NCI-H1417 treated with DMSO at 0.1 percent for 48 hours (cell line): Measurements from ENCODE around the gene CLBA1.
"Not testable (repeated sequence)": the region's sequence is repeated elsewhere in the genome, so short reads cannot be mapped to it uniquely, and the experiment has no call there.

ENCODE experiments used
- DNase-seq: peaks from one replicate; lab custom pipeline; 2025; lab: John Stamatoyannopoulos, UW

Gene CLBA1

DNA sequence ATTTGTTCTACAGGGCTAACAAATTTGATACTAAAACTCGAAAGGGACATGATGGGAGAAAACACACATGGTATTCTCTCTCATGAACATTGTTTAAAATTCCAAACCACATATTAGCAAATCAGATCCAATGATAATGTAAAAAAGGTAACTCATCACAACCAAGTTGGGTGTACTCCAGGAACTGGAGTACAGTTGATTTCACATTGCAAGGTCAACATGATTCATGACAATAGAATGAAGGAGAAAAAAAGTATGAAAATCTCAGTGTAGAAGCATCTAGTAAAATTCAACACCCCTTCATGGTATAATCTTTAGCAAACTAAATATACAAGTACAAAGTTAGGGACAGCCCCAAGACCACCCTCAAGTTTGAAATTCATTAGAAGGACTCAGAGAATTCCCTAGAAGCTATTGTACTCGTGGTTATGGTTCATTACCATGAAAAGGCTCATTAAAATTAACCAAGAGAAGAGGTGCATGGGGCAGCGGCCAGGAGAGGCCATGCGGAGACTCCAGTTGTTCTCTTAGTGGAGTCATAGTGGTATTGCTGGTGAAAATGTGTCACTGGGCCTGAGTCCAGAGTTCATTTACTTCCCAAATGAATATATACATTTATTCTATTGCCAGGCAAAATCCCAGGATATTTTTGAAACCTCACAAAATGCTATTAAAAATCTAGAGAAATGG lies 38.3 kb downstream of the CLBA1 start:
- no peak for DNase-seq

DNA sequence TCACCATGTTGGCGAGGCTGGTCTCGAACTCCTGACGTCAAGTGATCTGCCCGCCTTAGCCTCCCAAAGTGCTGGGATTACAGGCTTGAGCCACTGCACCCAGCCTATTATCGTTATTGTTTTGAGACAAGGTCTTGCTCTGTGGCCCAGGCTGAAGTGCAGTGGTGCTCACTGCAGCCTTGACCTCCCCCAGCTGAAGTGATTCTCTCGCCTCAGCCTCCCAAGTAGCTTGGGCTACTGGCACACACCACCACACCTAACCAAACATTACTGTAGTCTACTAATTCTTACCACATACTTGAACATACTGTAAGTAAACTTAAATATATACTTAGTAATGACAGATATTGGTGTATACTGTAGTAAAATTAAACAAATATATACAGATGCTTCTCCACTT lies 39.8 kb downstream of the CLBA1 start:
- no peak for DNase-seq

DNA sequence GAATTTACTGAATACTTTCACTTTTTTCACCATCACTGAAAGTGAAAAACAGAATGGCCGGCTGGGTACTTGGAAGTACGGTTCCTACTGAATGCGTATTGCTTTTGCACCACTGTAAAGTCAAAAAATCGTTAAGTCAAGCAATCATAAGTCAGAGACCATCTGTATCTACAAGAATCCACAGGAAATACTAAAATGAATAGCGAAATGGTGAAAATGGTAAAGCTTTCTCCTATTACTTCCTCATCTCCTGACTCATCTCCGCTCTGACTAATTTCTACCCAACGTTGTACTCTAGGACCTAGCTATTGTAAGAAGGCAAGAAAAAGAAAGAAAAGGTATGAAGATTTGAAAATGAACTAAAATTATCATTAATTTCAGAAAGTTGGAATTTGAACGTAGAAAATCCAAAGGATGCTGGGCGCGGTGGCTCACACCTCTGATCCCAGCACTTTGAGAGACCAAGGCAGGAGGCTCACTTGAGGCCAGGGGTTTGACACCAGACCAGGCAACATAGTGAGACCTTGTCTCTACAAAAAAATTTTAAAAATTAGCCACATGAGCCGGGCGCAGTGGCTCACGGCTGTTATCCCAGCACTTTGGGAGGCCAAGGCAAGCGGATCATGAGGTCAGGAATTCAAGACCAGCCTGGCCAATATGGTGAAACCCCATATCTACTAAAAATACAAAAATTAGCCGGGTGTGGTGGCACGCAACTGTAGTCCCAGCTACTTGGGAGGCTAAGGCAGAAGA lies 40.6 kb downstream of the CLBA1 start:
- DNase-seq, result no peak

DNA sequence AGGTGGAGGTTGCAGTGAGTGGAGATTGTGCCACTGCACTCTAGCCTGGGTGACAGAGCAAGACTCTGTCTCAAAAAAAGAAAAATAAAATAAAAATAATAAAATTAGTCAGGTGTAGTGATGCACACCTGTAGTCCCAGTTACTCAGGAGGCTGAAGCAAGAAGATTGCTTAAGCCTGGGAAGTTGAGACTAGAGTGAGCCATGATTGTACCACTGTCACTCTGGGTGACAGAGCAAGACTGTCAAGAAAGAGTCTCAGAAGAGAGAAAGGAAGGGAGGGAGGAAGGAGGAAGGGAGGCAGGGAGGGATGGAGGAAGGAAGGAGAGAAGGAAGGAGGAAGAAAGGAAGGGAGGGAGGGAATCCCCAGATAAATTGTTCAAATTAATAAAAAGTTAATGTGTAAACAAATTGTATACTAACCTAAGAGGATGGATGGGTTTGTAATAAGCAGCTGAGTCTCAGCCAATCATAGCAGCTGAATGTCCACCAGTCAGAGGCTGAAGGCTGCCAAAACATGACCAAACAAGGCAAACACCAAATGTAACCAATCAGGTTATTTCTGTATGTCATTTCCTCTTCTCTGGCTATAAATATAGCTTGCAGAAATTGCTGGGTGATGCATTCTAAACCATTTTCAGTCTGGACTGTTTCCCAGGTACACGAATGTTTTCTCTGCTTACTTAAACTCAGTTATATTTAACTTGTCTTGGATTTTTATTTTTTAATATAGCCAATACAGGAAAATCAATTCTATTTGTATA lies 41.4 kb downstream of the CLBA1 start:
- DNase-seq, result no peak

DNA sequence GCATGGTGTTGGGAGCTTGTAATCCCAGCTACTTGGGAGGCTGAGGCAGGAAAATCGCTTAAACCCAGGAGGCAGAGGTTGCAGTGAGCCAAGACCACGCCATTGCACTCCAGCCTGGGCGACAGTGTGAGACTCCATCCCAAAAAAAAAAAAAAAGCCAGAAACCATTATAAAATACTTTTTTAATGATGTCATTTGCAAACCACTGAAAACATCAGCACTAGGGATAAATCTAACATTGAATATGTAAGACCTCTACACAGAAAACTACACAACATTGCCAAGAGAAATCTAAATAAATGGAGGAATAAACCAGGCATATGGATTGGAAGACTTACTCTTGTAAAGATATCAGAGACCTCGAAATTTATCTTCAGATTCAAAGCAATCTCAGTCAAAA lies 42.1 kb downstream of the CLBA1 start:
- not testable (repeated sequence) for DNase-seq

DNA sequence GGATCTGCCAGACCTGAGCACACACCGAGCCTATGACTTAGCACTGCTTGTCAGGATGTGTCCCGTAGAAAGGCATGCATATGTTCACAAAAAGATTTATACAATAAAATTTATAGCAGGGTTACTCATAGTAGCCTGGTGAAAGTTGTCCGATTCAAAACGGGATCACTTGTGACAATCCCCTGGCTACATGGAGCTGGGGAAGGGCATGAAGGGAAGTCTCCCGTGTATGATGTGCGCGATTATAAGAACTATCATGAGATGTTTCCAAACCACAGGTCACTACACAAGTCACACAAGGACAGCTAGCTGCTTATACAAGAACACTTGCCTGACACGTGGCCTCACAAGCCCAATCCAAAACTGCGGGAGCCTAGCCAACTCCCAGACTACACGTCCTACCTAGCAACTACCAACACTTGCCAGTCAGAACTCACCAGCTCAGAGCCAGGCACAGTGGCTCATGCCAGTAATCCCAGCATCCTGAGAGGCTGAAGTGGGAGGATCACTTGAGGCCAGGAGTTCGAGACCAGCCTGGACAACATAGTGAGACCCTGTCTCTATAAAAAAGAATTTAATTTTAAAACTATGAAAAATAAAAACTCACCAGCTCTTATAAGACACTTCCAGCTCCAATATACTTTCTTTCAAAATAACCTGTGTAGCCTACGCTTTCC lies 42.8 kb downstream of the CLBA1 start:
- no peak for DNase-seq

DNA sequence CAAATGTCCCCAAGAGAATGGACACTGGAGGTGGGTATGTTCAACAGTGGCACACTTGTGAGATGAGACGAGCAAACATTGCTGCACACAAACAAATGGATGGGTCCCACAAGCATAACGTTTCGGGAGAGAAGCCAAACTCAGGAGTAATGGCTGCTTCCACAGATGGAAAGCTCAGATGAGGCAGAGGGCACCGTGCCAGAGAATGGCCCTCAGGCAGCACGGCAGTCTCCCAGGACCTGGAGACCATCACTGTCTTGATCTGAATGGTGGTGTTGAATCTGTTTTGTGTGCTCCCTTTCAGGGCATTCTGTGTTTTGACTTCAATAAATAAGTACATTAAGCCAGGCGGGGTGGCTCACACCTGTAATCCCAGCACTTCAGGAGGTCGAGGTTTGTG lies 43.8 kb downstream of the CLBA1 start:
- DNase-seq, result no peak

DNA sequence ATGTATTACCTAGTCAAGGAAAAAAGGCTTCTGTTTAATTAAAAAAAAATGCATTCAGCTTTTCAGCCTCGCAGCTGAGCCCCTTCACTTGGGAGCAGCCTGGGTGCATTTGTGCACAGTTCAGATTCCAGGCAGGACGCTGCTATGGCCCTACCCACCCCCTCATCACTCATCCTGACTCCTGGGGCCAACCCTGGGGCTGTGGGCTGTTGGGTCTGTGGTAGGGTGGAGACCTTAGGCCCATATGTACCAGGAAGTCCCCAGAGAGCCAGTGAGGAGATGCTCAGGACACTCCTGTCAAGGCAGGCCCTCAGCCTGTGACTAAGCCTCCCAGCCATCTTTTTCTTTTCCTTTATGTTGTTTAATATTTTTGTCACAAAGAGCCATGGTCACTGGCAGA lies 44.6 kb downstream of the CLBA1 start:
- DNase-seq, result no peak

DNA sequence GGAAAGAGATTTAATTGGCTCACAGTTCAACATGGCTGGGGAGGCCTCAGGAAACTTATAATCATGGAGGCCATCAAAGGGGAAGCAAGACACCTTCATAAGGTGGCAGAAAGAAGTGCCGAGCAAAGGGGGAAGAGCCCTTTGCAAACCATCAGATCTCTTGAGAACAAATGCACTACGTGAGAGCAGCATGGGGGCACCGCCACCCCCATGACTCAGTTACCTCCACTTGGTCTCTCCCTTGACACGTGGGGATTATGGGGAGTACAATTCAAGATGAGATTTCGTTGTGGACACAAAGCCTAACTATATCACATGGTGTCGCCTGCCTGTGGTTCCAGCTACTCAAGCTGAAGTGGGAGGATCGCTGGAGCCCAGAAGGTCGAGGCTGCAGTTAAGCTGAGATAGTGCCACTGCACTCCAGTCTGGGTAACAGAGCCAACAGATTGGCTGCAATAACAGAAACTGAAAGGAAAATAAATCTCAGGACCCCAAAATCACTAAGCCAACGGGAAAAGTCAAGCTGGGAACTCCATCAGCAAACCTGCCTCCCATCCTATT lies 45.3 kb downstream of the CLBA1 start:
- no peak for DNase-seq

DNA sequence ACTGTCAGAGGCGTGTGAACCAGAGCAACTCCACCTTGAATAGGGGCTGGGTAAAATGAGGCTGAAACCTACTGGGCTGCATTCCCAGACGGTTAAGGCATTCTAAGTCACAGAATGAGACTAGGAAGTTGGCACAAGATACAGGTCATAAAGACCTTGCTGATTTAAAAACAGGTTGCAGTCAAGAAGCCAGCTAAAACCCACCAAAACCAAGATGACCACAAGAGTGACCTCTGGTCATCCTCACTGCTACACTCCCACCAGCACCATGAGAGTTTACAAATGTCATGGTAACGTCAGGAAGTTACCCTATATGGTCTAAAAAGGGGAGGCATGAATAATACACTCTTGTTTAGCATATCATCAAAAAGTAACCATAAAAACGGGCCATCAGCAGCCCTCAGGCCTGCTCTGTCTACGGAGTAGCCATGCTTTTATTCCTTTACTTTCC lies 46.9 kb downstream of the CLBA1 start:
- not testable (repeated sequence) for DNase-seq

DNA sequence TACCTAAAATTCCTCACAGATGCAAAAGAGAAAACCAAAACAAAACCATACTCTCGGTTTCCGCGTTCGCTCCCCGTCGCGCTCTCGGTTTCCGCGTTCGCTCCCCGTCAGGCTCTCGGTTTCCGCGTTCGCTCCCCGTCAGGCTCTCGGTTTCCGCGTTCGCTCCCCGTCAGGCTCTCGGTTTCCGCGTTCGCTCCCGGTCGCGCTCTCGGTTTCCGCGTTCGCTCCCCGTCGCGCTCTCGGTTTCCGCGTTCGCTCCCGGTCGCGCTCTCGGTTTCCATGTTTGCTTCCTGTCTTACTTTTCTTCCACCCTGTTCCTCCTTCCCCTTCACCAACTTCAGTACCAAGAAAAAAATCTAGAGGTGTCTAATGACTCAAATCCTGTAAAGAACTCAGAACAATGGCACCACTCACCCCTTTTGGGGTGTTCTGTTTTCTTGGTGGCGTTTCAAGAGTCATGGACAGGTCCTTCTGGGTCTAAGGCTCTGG lies 47.9 kb downstream of the CLBA1 start:
- not testable (repeated sequence) for DNase-seq

DNA sequence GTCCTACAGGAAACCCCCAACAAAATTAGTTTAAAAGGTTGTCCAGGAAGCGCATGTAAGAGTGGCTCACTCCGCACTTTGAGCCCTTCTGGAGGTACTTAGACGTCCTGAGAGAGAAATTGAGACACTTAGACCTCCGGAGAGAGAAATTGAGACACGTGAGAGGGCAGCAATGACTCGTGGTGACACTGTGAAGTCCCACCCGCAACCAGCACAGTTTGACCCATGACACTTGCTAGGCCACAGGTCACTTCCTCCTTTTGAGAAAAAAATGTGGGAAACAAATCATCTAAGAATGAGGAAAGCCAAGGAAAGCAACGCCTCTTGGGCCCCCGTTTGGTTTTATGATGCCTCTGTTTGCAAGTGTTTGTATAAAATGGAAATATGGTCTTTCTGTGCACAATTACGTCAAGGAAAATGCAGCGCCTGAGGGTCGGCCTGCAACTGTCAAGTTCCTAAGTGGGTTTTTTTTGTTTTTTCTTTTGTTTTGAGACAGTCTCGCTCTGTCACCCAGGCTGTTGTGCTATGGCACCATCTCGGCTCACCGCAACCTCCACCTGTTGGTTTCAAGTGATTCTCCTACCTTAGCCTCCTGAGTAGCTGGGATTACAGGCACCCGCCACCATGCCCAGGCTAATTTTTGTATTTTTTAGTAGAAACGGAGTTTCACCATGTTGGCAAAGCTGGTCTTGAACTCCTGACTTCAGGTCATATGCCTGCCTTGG lies 48.9 kb downstream of the CLBA1 start:
- no peak for DNase-seq

DNA sequence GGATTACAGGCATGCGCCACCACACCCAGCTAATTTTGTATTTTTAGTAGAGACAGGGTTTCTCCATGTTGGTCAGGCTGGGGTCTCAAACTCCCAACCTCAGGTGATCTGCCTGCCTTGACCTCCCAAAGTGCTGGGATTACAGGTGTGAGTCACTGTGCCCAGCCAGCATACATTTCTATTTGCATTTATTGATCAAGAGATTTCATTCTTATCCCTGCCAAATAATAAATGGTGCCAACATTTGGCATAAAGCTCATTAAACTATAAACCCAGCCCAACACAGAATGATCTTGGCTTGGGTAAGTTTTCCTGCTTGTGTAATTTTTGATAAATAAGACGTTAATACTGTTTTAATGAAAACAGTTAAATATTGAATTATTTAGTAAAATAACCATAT lies 50.0 kb downstream of the CLBA1 start:
- DNase-seq, result not testable (repeated sequence)

DNA sequence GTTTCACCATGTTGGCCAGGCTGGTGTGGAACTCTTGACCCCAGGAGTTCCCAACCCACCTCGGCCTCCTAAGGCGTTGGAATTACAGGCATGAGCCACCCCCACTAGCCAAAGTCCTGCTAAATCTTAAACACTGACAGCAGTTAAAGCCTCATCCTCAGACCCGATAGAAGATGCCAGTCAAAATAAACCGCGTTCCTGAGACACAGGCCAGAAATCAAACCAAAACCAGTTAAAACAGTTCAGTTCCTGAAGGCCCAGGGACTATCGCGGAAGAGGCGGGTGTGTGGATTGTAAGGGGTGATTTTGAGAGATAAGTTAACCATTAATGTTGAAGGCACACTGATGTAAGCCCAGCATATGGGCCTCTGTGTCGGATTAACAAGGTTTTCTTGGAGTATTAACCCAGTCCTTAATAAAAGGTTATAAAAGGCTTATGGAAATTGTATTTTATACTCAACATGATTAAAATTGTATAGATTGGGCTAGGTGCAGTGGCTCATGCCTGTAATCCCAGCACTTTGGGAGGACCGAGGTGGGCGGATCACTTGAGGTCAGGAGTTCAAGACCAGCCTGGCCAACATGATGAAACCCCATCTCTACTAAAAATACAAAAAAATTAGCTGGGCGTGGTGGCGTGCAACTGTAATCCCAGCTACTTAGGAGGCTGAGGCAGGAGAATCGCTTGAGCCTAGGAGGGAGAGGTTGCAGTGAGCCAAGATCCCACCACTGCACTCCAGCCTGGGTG lies 54.0 kb downstream of the CLBA1 start:
- no peak for DNase-seq

DNA sequence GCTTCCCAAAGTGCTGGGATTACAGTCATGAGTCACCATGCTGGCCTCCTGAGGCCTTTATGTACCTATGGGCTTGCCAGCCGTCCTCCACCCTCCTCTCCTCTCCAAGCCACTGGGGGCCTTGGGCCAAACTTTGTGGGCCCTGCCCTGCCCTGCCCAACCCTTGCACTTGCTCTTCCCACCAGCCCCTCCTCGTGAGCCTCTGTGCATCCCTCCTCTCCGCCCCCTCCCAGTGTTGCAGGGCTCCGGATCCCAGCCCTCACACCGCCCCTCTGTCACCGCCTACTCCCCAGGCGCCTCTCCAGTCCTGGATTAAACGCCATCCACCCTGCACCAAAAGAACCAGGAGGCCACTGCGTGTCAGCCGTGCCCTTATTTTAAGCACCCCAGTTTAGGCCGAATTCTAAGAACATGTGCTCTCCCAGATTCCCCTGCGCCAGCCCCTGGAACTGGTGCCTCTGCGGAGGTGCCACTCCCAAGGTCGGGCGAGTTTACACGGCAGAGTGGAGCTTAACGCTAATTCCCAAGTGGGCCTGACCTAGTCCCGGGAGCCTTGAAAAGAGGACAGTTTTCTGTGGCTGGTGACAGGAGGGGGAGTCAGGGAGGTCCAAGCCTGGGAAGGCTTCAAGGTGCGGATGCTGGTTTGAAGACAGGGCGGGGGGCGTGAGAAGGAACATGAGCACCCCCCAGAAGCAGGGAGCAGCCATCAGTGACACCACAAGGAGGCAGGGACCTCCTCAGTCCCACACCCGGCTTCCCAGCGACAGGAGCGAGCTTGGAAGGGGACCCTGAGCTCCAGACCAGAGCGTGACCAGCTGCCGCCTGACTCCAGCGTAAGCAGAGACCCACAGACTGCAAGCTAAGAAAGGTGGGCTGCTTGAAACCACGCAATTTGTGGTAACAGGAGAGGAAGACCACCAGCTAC lies 56.5 kb downstream of the CLBA1 start:
- no peak for DNase-seq

DNA sequence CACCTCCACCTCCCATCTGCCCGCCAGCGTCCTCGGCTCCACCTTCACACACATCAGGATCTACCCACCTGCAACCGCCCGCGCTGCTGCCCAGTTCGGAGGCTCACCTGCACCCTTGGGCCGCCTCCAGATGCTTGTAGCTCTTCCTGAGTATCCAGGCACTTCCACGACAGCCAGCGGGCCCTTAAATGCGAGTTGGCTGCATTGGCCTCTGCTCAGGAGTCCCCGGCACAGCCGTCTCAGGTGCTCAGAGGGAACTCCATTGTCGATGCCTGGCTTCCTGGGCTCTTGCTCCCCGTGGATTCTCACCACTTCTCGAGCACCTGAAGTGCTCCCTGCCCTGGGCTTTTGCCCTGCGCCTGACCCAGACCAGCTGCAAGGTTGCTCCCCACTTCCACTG lies 57.2 kb downstream of the CLBA1 start:
- DNase-seq, result no peak

DNA sequence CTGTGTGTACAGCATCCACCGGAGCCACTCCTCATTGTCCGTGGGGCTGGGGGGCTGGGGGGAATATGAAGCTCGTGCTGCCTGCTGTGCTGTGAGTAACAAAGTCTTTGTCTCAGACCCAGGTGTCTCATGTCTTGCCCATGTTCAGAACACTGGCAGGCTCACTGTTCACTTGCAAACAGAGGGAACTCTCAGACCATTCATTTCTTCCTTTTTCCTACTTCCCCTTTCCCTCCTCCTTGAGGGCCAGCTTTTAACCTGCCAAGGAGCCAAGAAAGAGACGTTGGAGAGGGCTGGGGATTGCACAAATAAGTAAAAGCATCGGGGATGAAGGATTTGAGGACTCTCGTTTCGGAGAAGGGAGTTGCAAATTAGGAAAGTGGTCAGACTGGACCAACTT lies 58.1 kb downstream of the CLBA1 start:
- no peak for DNase-seq
